Measurements from ENCODE around the gene NGEF.

Gene NGEF

DNA sequence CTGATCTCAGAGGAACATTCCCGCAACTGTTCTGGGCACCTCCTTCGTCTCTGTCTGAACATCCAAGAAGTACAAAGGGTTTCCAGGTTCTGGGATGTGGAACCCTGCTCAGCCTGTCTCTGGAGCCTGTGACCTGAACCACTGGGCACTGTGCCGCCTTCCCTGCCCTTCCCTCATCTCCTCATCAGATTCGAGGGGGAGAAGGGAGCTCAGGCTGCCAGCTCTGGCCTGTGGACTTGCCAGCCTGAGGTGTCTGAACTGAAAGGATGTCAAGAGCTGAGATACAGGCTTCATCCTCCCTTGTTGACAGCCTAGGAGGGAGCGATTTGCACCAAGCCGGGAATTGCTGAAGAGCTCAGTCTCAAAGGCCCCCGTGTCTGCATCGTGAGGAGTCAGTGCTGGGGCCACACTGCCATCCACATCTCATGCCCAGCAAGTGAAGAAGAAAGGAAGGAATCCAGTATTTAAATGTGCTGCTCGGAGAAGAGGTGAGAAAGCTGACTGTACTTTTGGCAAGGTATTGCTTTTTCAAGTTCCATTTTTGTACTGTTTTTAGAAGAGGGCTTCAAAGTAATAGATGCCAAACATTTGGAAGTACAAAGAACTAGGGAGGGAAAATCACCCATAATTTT lies 32.0 kb upstream of the NGEF start:
- DNase-seq: no peak

DNA sequence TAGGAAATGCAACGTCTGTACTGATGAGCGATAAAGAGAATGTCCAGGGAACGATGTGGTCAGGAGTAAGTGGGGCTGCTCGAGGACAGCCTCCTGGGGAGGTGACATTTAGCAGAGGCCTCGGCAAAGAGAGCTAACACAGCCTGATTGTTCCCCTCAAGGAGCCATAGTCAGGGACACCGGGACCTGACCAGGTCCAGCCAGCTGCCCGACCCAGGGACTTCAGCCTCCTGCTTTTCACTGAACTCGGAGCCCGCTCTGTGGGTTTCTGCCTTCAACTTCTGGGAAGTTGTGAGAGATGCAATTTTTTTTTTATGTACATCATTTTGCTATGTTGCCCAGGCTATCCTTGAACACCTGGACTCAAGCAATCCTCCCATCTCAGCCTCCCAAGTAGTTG lies 29.5 kb upstream of the NGEF start:
- no peak for DNase-seq

DNA sequence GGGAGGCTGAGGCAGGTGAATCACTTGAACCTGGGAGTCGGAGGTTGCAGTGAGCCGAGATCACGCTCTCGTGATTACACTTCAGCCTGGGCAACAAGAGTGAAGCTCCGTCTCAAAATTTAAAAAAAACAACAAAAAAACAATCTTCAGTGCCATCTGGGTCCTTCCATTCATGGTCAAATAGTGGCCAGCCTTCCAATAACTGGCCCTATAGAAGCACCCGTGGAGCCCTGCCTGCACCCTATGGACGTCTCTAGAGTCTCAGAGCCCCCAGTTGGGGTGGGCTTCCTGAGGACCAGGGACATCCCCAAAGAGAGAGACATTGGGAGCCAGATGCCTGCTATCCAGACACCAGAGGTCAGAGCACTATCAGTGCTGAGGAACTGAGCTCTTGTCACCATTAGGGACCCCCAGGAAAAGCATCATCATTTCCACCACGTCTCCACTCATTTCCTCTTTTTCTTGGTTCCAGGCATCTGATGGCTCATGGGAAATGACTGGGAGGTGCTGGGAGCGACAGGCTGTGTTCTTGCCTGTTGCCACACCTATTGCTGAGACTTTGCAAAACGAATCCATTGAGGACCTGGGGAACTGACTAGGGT lies 28.8 kb upstream of the NGEF start:
- DNase-seq: no peak

DNA sequence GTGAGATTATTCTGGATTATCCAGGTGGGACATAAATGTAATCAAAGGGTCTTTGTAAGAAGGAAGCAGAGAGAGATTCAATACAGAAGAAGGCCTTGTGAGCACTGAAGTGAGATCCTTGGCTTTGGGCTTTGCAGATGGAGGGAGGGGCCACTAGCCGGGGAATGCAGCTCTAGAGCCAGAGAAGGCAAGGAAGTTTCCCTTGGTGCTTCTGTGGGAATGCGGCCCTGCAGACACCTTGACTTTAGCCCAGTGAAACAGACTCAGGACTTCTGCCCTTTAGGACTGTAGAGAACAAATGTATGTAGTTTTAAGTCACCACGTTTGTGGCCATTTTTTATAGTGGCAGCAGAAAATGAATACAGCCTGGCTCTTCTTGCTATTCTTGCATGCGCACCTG lies 27.5 kb upstream of the NGEF start:
- no peak for DNase-seq

DNA sequence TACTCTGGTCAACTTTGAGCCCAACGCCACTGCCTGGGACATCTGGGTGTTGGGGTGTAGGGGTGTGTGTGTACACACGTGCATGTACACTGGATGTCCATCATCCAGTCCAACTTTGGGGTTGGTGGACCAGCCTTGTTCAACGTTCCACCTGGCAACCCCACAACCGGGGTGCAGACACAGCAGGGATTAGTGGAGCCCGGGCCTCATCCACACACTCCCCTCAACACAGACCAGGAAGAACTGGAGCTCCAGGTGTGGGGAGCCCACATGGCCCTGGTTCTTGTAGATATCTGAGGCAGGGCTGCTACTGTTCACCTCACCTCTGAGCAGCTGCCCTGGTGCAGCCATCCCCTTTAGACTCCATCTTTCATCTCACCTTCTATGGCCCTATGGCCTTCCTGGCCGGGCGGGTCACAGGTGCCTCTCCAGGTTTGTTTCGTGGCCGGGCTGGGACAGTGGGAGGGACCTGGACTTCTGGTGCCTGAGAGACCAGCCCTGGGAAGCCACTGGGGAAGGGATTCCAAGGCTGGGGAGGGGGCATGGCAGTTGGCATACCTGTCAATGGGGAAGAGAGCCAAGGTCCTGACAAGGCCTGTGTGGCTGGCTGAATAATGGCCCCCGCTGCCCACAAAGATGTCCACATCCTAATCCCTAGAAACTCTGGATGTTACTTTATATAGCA lies 26.9 kb upstream of the NGEF start:
- no peak for DNase-seq

- DNase-seq: no peak
Measured at GRCh38 chr2:233039212-233039845, 26.3 kb upstream of the NGEF start.

- DNase-seq: no peak
Measured at GRCh38 chr2:233037078-233037477, 24.0 kb upstream of the NGEF start.

DNA sequence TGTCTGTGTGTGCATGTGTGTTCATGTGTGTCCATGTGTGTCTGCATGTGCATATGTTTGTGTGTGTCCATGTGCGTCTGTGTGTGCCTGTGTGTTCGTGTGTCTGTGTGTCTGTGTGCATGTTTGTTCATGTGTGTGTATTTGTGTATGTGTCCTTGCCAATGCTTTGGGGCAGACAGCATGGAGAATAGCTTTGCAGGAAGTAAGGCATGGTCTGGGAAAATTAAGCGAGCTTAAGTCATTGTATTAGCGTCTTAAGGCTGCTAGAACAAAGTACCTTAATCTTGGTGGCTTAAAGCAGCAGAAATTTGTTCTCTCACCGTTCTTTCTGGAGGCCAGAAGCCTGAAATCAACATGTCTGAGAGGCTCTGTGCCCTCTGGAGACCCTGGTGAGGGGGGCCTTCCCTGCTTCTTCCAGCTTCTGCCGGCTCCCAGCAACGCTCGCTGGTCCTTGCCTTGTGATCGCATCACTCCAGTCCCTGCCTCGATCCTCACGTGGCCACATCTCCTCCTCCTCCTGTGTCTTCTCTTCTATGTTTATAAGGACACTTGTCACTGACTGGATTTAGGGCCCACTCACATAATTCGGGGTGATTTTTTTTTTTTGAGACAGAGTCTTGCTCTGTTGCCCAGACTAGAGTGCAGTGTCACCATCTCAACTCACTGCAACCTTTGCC lies 23.2 kb upstream of the NGEF start:
- no peak for DNase-seq

GRCh38 chr2:233035426-233036161 lies 22.5 kb upstream of the NGEF start:
- DNase-seq: no peak

- no peak for DNase-seq
Measured at GRCh38 chr2:233034091-233034882, 21.2 kb upstream of the NGEF start.

DNA sequence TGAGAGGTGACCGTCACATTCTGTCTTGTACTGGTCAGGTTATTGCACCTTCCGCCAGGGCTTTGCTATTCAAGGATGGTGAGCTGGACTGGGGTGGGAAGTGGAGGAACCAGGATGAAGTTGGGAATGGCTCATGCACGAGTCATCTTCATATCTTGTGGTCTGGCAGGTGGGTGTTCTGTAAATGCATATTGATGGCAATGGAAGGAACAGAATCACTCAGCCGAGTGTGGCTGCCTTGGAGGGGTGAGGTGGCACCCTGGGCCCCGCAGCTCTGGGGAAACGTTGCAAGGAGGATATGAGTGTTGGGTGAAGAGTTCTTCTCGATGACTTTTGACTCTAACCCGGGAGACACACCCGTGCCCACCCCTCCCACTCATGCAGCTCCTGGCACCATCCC lies 20.6 kb upstream of the NGEF start:
- DNase-seq: peak; percentile 10

DNA sequence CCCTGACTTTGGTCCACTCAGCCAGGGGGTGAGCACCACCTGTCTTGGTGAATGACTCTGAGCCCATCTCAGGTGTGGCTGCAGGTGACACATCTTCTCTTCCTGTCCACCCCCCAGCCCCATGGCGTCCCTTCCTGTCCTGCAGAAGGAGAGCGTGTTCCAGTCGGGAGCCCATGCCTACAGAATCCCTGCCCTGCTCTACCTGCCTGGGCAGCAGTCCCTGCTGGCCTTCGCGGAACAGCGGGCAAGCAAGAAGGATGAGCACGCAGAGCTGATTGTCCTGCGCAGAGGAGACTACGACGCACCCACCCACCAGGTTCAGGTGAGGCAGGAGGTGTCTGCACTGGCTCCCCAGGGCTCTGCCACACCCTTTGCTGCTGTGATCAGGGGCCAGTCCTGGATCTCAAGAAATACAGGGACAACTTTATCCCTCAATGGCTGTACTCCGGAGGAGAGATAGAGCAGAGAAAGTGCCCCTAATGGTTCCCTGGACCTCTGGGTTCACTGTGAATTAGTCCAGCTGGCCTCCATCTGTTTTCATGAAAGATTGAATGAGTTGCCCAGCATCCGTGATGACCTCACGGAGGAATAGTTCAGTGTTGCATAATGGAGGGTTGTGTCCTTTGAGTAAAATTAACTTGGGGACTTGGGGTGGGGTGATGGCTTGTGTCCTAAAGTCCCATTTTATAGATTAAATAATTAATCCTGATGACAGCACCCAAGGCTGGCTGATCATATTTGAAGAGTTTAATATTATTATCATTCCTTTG lies 19.7 kb upstream of the NGEF start, which contains the start of gene NEU2:
Gene NEU2 (plus strand): TSS at position 122 of the 770 bp plus-strand sequence. CDS start 0 bp downstream, at position 122.
- no peak for DNase-seq

DNA sequence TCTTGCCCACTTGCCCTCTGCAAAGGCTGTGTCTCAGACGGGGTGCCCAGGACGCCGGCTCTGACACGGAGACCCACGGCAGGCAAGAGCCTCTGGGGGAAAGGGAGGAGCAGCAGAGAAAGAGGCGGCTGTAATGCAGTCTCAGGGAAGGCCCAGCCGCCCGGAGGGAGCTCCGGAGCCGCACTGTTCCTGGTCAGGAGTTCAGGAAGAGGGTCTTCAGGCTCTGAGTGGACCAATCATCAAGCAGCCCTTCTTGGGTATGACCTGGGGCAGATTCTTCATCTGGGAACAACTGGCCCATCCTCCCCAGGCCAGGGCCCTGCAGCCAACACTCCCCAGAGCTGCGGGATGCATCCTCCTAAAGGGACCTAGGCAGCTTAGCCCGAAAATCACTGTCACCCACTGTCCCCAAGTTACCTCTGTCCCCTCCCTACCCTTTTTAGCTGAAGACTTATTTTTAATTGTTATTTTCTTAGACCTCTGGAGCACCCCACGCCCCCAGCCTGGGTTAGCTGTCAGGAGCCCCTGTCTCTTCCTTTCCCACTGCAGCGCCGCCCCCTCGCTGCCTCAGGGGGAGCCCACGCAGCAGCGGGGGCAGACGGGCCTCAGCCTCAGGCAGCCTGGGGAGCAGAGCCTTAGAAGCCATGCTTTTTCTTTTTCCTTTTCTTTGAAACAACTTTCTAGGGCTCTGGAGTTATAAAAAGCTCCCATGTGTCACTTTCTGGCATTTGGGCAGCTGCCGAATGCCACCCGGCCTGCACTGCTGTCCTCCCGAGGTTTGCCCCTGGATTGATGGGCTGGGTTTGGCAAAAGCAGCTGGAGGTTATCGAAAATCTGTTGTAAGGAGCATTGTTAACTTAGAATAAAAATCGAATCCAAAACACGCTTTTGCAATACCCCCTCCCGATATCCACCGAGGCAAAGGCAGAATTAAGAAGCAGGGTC lies 18.8 kb upstream of the NGEF start:
- DNase-seq: no peak

DNA sequence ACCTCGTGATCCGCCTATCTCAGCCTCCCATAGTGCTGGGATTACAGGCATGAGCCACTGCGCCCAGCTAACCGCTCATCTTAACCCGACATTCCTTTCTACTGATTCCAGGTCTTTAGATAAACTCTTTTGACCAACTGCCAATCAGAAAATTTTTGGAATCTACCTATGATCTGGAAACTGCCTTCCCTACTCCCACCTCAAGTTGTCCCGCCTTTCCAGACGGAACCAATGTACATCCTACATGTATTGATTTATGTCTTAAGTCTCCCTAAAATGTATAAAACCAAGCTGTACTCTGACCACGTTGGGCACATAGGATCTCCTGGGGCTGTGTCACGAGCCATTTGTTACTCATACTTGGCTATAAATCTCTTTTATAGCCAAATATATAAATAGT lies 16.3 kb upstream of the NGEF start:
- no peak for DNase-seq

- DNase-seq: no peak
Measured at GRCh38 chr2:233026198-233026813, 13.2 kb upstream of the NGEF start.

GRCh38 chr2:233025706-233026105 lies 12.7 kb upstream of the NGEF start:
- DNase-seq: no peak

DNA sequence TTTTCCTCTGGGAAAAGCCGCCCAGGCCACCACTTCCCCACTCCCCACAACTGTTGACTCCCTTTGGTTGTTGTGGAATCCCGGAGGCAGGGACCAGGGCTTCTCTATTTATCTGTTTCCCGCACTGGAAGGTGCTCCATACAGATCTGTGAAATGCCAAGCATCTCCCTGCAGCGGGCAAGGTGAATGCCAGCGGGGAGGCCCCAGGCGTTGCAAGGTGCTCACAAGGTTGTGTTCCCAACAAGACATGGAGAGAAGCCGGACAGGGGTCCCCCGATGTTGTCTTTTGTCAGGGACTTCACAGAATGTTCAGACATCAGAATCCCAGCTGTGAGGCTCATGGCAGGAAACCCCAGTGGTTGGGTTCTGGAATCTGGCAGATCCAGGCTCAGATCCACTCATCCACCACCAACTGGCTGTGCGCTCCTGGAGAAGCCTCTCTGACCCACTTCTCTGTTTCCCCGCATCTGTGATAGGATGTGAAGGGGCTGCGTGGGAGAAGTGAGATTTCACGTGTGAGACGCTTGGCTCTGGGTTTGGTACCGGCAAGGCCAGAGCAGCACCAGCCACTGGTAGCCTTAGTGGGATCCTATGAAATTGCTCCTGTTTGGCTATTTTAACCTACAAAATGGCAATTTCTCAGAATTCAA lies 10.8 kb upstream of the NGEF start:
- no peak for DNase-seq

- DNase-seq: no peak
Measured at GRCh38 chr2:233023007-233023760, 10.1 kb upstream of the NGEF start.

All from stimulated activated CD4-positive, alpha-beta T cell treated with anti-CD3 and anti-CD28 coated beads, Interleukin-4, amount 100 ng/mL, for 24 hours (primary cell).